Ecto neural progenitor cell (in vitro differentiated cells): ENCODE data around the gene PEX16.
"Not testable (repeated sequence)": the region's sequence is repeated elsewhere in the genome, so short reads cannot be mapped to it uniquely, and the experiment has no call there.

Experiments
- DNase-seq: peaks from one replicate; pipeline ENCODE4 v3.0.0-alpha.2; 2018; ENCODE audit warnings: low spot score

Gene PEX16

GRCh38 chr11:45918331-45918941 is 759 bp upstream of the PEX16 start:
- DNase-seq: peak; percentile 88

- DNase-seq: no peak
Observed at GRCh38 chr11:45917286-45917622, 423 bp downstream of the PEX16 start.

- DNase-seq: no peak
Observed at GRCh38 chr11:45915446-45915845, 2.2 kb downstream of the PEX16 start.

GRCh38 chr11:45913942-45914635 is 3.6 kb downstream of the PEX16 start:
- no peak for DNase-seq

- no peak for DNase-seq
Observed at GRCh38 chr11:45913514-45913913, 4.2 kb downstream of the PEX16 start.

- DNase-seq: no peak
Observed at GRCh38 chr11:45910623-45911022, 7.1 kb downstream of the PEX16 start.

- DNase-seq: no peak
Observed at GRCh38 chr11:45909594-45910475, 7.8 kb downstream of the PEX16 start.

GRCh38 chr11:45907911-45908370 is 9.7 kb downstream of the PEX16 start:
- no peak for DNase-seq

GRCh38 chr11:45906965-45907611 is 10.6 kb downstream of the PEX16 start, which contains the start of gene FREY1:
Gene FREY1 (minus strand): TSS chr11:45907271. CDS start chr11:45907245, 26 bp downstream.
- no peak for DNase-seq

GRCh38 chr11:45906096-45906682 is 11.5 kb downstream of the PEX16 start:
- DNase-seq: no peak

GRCh38 chr11:45905576-45905975 is 12.1 kb downstream of the PEX16 start:
- not testable (repeated sequence) for DNase-seq

- DNase-seq: no peak
Observed at GRCh38 chr11:45905095-45905494, 12.6 kb downstream of the PEX16 start.

- no peak for DNase-seq
Observed at GRCh38 chr11:45904309-45904915, 13.3 kb downstream of the PEX16 start.

GRCh38 chr11:45902452-45903380 is 15.0 kb downstream of the PEX16 start:
- no peak for DNase-seq

GRCh38 chr11:45901626-45902025 is 16.1 kb downstream of the PEX16 start:
- no peak for DNase-seq

GRCh38 chr11:45900916-45901617 is 16.6 kb downstream of the PEX16 start:
- no peak for DNase-seq

GRCh38 chr11:45900175-45900800 is 17.4 kb downstream of the PEX16 start:
- DNase-seq: peak; percentile 63

GRCh38 chr11:45899448-45900174 is 18.1 kb downstream of the PEX16 start:
- peak; percentile 96 for DNase-seq

GRCh38 chr11:45899086-45899447 is 18.6 kb downstream of the PEX16 start:
- DNase-seq: no peak
